ENCODE results near the gene ZNF18.
"Not testable (repeated sequence)": the region's sequence is repeated elsewhere in the genome, so short reads cannot be mapped to it uniquely, and the experiment has no call there.

ZNF18 gene

GRCh38 chr17:11944587-11944986 lies 52.7 kb downstream of the ZNF18 start:
- Histone ChIP-seq H2AFZ (ENCODE audit: low read length) (no peak overlapping the region), H3K4me1 (ENCODE audit: low read length) (no peaks in the 10 kb centered on the region), H3K27ac (ENCODE audit: low read length) (no peak overlapping the region), H3K9me2 (replicated peaks; ENCODE audit: insufficient read depth, low read length) (no peaks in the 10 kb centered on the region), H3K4me3 (ENCODE audit: low read length) (no peak overlapping the region), H3K36me3 (replicated peaks; ENCODE audit: insufficient read depth, low read length) (no peaks in the 10 kb centered on the region), H3K27me3 (replicated peaks; ENCODE audit: insufficient read depth, low read length) (no peaks in the 10 kb centered on the region), H4K20me1 (ENCODE audit: insufficient read depth, low read length) (no peaks in the 10 kb centered on the region), H3F3A (ENCODE audit: insufficient read depth, low read length) (no peaks in the 10 kb centered on the region), H3K79me2 (ENCODE audit: low read length) (no peaks in the 10 kb centered on the region), H3K4me2 (ENCODE audit: low read depth, low read length) (no peak overlapping the region), H3K9me3 (replicated peaks; ENCODE audit: insufficient read depth, low read length) (no peaks in the 10 kb centered on the region), H3K9ac (ENCODE audit: low read length) (no peak overlapping the region)
- TF ChIP-seq EZH2phosphoT487 (IDR thresholded peaks at IDR 0.05; ENCODE audit: low read length) (no peak), EZH2 (optimal IDR thresholded peaks at IDR 0.05; ENCODE audit: low read depth, low read length) (no peak)
- TF ChIP-seq, protein P1, sequence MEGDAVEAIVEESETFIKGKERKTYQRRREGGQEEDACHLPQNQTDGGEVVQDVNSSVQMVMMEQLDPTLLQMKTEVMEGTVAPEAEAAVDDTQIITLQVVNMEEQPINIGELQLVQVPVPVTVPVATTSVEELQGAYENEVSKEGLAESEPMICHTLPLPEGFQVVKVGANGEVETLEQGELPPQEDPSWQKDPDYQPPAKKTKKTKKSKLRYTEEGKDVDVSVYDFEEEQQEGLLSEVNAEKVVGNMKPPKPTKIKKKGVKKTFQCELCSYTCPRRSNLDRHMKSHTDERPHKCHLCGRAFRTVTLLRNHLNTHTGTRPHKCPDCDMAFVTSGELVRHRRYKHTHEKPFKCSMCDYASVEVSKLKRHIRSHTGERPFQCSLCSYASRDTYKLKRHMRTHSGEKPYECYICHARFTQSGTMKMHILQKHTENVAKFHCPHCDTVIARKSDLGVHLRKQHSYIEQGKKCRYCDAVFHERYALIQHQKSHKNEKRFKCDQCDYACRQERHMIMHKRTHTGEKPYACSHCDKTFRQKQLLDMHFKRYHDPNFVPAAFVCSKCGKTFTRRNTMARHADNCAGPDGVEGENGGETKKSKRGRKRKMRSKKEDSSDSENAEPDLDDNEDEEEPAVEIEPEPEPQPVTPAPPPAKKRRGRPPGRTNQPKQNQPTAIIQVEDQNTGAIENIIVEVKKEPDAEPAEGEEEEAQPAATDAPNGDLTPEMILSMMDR (IDR thresholded peaks at IDR 0.05; ENCODE audit: low read length) = no peak
- DNase-seq = no peak

GRCh38 chr17:11943759-11944347 lies 53.4 kb downstream of the ZNF18 start:
- no peaks in the 10 kb centered on the region for H3K79me2 ChIP-seq (ENCODE audit: low read length)
- H3F3A ChIP-seq (ENCODE audit: insufficient read depth, low read length) = no peaks in the 10 kb centered on the region
- no peak overlapping the region for H2AFZ ChIP-seq (ENCODE audit: low read length)
- DNase-seq = no peak
- H3K4me2 ChIP-seq (ENCODE audit: low read depth, low read length) = no peak overlapping the region
- no peaks in the 10 kb centered on the region for H4K20me1 ChIP-seq (ENCODE audit: insufficient read depth, low read length)
- H3K9me2 ChIP-seq (replicated peaks; ENCODE audit: insufficient read depth, low read length) = no peaks in the 10 kb centered on the region
- TF ChIP-seq, protein P1 (IDR thresholded peaks at IDR 0.05; ENCODE audit: low read length) = no peak
- TF ChIP-seq EZH2phosphoT487 (IDR thresholded peaks at IDR 0.05; ENCODE audit: low read length) (no peak), EZH2 (optimal IDR thresholded peaks at IDR 0.05; ENCODE audit: low read depth, low read length) (no peak)
- no peaks in the 10 kb centered on the region for H3K9me3 ChIP-seq (replicated peaks; ENCODE audit: insufficient read depth, low read length)
- H3K9ac ChIP-seq (ENCODE audit: low read length) = no peak overlapping the region
- no peaks in the 10 kb centered on the region for H3K36me3 ChIP-seq (replicated peaks; ENCODE audit: insufficient read depth, low read length)
- no peaks in the 10 kb centered on the region for H3K27me3 ChIP-seq (replicated peaks; ENCODE audit: insufficient read depth, low read length)
- H3K27ac ChIP-seq (ENCODE audit: low read length) = no peak overlapping the region
- no peak overlapping the region for H3K4me3 ChIP-seq (ENCODE audit: low read length)
- no peaks in the 10 kb centered on the region for H3K4me1 ChIP-seq (ENCODE audit: low read length)

- H3K4me1 ChIP-seq (ENCODE audit: low read length); H3K36me3 ChIP-seq (replicated peaks; ENCODE audit: insufficient read depth, low read length); H3K4me2 ChIP-seq (ENCODE audit: low read depth, low read length); H4K20me1 ChIP-seq (ENCODE audit: insufficient read depth, low read length); H3K9me3 ChIP-seq (replicated peaks; ENCODE audit: insufficient read depth, low read length); H2AFZ ChIP-seq (ENCODE audit: low read length); H3K27ac ChIP-seq (ENCODE audit: low read length); H3K9ac ChIP-seq (ENCODE audit: low read length); DNase-seq; H3K9me2 ChIP-seq (replicated peaks; ENCODE audit: insufficient read depth, low read length); H3K4me3 ChIP-seq (ENCODE audit: low read length); H3K79me2 ChIP-seq (ENCODE audit: low read length); H3F3A ChIP-seq (ENCODE audit: insufficient read depth, low read length); H3K27me3 ChIP-seq (replicated peaks; ENCODE audit: insufficient read depth, low read length): not testable (repeated sequence)
Observed at GRCh38 chr17:11943086-11943485, 54.2 kb downstream of the ZNF18 start.

DNA sequence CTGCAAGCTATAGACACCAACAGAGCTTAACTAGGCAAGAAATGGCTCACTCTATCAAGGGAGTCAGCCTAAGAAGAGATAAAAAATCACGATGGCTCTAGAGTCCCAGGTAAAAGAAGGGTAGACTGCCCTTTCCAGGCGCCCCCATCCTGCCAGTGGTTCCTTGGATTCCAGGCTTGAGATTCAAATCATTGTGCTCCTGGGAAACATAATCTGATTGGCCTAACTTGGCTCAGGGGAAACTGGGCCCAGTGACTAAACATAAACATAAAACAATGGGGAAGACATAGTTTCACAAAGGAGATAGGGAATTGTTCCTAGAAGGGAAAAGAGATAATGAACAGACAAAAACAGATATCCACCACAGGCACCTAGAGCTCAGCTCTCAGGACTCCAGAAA lies 56.4 kb downstream of the ZNF18 start:
- no peaks in the 10 kb centered on the region for H4K20me1 ChIP-seq (ENCODE audit: insufficient read depth, low read length)
- H3K27ac ChIP-seq (ENCODE audit: low read length) = no peak overlapping the region
- no peak overlapping the region for H3K4me2 ChIP-seq (ENCODE audit: low read depth, low read length)
- no peaks in the 10 kb centered on the region for H3F3A ChIP-seq (ENCODE audit: insufficient read depth, low read length)
- no peaks in the 10 kb centered on the region for H3K36me3 ChIP-seq (replicated peaks; ENCODE audit: insufficient read depth, low read length)
- H3K4me3 ChIP-seq (ENCODE audit: low read length) = no peak overlapping the region
- no peaks in the 10 kb centered on the region for H3K27me3 ChIP-seq (replicated peaks; ENCODE audit: insufficient read depth, low read length)
- H3K9me3 ChIP-seq (replicated peaks; ENCODE audit: insufficient read depth, low read length) = no peaks in the 10 kb centered on the region
- no peak for TF ChIP-seq EZH2phosphoT487 (IDR thresholded peaks at IDR 0.05; ENCODE audit: low read length)
- TF ChIP-seq, protein P1 (IDR thresholded peaks at IDR 0.05; ENCODE audit: low read length) = no peak
- TF ChIP-seq EZH2 (optimal IDR thresholded peaks at IDR 0.05; ENCODE audit: low read depth, low read length) = no peak
- DNase-seq = no peak
- no peaks in the 10 kb centered on the region for H3K4me1 ChIP-seq (ENCODE audit: low read length)
- H3K9ac ChIP-seq (ENCODE audit: low read length) = no peak overlapping the region
- H3K79me2 ChIP-seq (ENCODE audit: low read length) = no peaks in the 10 kb centered on the region
- H2AFZ ChIP-seq (ENCODE audit: low read length) = no peak overlapping the region
- no peaks in the 10 kb centered on the region for H3K9me2 ChIP-seq (replicated peaks; ENCODE audit: insufficient read depth, low read length)

All from MM.1S (cell line).